ENCODE data around the gene ADM2. TPM values are rescaled to one million over a fixed set of nuclear protein-coding genes. Genes with fewer than 3 reads are reported as not detected.

ADM2 gene
- total RNA-seq, 6 experiments from 2014 or later, result 1.0 to 19.2 (median 2.2) TPM

DNA sequence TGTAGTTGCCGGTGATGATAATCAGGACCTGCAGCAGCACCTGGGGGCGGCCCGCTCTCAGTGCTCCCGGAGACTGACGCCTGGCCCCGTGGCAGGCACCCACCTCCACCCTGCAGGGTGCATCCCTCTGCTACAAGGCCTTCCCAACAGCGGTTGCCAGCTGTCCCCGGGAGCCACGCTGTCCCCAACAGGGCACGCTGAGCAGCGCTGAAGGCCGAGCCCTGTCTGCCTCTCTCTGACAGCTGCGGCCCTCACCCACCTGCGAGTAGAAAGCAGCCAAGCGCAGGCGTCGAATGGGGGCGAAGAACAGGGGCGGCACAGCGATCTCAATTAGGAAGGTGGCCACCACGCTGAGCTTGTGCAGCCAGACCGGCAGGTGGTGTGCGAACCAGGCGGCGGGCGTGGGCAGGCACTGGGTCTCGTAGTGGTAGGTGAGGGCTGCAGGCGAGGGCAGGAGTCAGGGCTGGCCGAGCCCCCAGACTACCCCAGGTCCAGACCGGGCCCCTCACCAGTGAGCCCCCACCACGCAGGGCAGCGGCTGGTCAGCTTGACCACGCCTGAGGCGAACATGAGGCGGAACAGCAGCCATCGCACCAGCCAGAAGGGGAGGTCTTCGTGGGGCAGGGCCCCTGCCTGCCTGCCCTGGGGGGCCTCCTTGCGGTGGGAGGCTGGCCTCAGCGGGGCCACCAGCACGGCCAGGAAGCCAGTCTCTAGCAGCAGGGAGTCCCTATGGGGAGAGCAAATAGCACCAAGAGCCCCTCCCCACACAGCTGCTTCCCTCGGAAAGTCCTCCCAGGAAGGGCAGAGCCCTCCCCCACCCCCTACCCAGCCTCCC, 24.6 kb downstream of the ADM2 start:
- DNase-seq, result peak in 1 of 3 donors; percentile 44
- TF ChIP-seq, protein P1, sequence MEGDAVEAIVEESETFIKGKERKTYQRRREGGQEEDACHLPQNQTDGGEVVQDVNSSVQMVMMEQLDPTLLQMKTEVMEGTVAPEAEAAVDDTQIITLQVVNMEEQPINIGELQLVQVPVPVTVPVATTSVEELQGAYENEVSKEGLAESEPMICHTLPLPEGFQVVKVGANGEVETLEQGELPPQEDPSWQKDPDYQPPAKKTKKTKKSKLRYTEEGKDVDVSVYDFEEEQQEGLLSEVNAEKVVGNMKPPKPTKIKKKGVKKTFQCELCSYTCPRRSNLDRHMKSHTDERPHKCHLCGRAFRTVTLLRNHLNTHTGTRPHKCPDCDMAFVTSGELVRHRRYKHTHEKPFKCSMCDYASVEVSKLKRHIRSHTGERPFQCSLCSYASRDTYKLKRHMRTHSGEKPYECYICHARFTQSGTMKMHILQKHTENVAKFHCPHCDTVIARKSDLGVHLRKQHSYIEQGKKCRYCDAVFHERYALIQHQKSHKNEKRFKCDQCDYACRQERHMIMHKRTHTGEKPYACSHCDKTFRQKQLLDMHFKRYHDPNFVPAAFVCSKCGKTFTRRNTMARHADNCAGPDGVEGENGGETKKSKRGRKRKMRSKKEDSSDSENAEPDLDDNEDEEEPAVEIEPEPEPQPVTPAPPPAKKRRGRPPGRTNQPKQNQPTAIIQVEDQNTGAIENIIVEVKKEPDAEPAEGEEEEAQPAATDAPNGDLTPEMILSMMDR (IDR thresholded peaks at IDR 0.05), result no peak
- no peak for TF ChIP-seq POLR2A (IDR thresholded peaks at IDR 0.05)
- no peaks in the 10 kb centered on the region for H3K9me3 ChIP-seq
- peaks cover 0 to 10% (median 4%) of the 10 kb centered on the region in 4 donors for H3K4me1 ChIP-seq
- H3K36me3 ChIP-seq, result peaks cover 0 to 17% (median 3%) of the 10 kb centered on the region in 4 donors
- peak overlapping the region in 1 of 3 donors; percentile 93 for H3K4me3 ChIP-seq
- intact Hi-C loops (cut with DNase I), result no loop called here
- WGBS (ENCODE audit: insufficient coverage, low coverage, low lambda C conversion rate, missing lambda C conversion rate), result 85% methylated on average over 5 of the region's 41 CpGs
- H3K27me3 ChIP-seq, result no peaks in the 10 kb centered on the region
- no peak overlapping the region for H3K27ac ChIP-seq
- ATAC-seq, result no peak

DNA sequence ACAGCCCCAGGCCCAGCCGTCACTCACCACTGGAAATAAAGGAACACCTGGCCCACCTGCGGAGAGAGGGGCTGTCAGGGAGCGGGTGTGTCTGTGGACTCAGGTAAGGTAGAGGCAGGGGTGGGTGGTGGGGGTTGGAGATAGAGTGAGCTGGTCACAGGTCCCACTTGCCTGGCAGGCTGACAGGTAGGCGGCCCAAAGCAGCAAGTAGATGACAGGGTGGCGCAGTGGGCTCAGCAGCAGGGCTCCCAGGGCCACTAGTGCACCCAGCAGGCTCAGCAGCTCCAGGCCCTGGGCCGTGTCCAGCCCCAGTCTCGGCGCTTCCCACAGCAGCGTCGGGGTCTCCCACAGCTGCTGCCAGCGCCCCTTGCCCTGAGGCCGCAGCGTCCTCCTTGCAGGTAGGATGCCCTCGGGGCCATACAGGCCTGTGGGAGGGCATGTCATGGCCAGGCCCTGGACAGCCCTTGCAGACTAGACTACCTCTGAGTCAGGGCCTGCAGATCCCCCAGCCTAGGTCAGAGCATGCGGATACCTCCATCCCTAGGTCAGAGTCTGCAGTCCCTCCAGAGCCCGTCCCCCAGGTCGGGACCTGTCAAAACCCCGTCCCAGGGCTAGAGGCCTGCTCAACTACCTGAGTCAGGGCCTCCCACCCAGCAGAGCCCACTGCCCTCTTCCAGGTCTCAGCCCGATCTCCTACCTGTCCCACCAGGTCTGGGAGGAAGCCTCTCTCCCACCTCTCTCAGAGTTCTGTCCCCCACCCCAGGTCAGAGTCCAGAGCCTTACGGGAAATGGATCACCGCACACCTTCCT, 25.5 kb downstream of the ADM2 start:
- peak in 1 of 3 donors; percentile 56 for DNase-seq

DNA sequence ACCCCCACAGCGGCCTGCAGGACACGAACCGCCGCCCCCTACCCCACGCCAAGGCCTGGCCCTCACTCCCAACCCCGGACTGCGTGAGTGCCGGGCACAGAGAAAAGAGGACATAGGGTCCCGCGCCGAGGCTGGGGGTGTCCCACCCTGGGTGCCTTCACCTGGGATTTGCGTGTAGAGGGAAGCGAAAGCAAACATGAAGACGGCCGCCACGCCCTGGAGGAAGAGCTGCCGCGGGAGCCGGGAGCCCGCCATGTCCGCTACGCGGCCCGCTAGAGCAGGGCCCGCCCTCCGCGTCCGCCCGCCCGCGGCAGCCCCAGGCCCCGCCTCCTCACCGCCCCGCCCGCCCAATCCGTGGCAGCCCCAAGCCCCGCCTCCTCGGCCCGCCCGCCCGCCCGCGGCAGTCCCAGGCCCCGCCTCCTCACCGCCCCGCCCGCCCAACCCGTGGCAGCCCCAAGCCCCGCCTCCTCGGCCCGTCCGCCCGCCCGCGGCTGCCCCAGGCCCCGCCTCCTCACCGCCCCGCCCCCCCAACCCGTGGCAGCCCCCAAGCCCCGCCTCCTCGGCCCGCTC, 26.2 kb downstream of the ADM2 start, which contains the start of gene LMF2:
LMF2 (minus strand) TSS at position 282 of the 570 bp plus-strand sequence; CDS start at position 255, 27 bp downstream.
- intact Hi-C loops (cut with DNase I), result no loop called here
- WGBS (ENCODE audit: insufficient coverage, low coverage, low lambda C conversion rate, missing lambda C conversion rate), result 1% methylated on average over 16 of the region's 62 CpGs
- TF ChIP-seq POLR2A (IDR thresholded peaks at IDR 0.05), result peak; percentile 51
- TF ChIP-seq, protein P1 (IDR thresholded peaks at IDR 0.05), result no peak

More for the DNA sequence above, 25.5 kb downstream of the ADM2 start:
- 3% methylated on average over 4 of the region's 21 CpGs for WGBS (ENCODE audit: insufficient coverage, low coverage, low lambda C conversion rate, missing lambda C conversion rate)
- Histone ChIP-seq H3K36me3 (peaks cover 0 to 17% (median 3%) of the 10 kb centered on the region in 4 donors), H3K27me3 (no peaks in the 10 kb centered on the region), H3K4me1 (peaks cover 0 to 10% (median 4%) of the 10 kb centered on the region in 4 donors), H3K27ac (peak overlapping the region; percentile 47 to 69 (median 64)), H3K4me3 (peak overlapping the region; percentile 90 to 93 (median 93)), H3K9me3 (no peaks in the 10 kb centered on the region)
- TF ChIP-seq, protein P1 (IDR thresholded peaks at IDR 0.05), result no peak
- TF ChIP-seq POLR2A (IDR thresholded peaks at IDR 0.05), result no peak
- ATAC-seq, result peak in 3 of 4 donors; percentile 0 to 8 (median 1)
- intact Hi-C loops (cut with DNase I), result no loop called here

More for the DNA sequence above, 26.2 kb downstream of the ADM2 start, which contains the start of gene LMF2:
- H3K9me3 ChIP-seq, result no peaks in the 10 kb centered on the region
- peaks cover 0 to 10% (median 4%) of the 10 kb centered on the region in 4 donors for H3K4me1 ChIP-seq
- peaks cover 0 to 16% (median 3%) of the 10 kb centered on the region in 4 donors for H3K36me3 ChIP-seq
- H3K27me3 ChIP-seq, result no peaks in the 10 kb centered on the region
- H3K4me3 ChIP-seq, result peak within 1 kb of the TSS; percentile 90 to 93 (median 93)
- DNase-seq (peak; percentile 91 to 95 (median 95)), ATAC-seq (peak; percentile 78 to 85 (median 82))
- peak within 1 kb of the TSS; percentile 70 to 78 (median 73) for H3K27ac ChIP-seq

All from right lobe of liver (tissue), 6 donors.